C4-2B (cell line): ENCODE results near the gene GSTT2B.

ENCODE experiments used
- CTCF ChIP-seq: fragments of 450-650 bp; conservative IDR thresholded peaks from 2 replicates; pipeline ENCODE4 v1.5.1; 2017; ENCODE audit warnings: mild to moderate bottlenecking
- ZFX ChIP-seq: fragments of 450-650 bp; IDR thresholded peaks from 2 replicates; pipeline ENCODE4 v1.6.1; 2017

GRCh38 chr22:23908587-23909205 is 52.3 kb downstream of the GSTT2B start:
- TF ChIP-seq CTCF, result no peak
- no peak for TF ChIP-seq ZFX
